ENCODE measurements around the gene FMN1. TPM values are rescaled to one million over a fixed set of nuclear protein-coding genes. Genes with fewer than 3 reads are reported as not detected.
A peak's percentile ranks its signal among the peaks of the same experiment; 100 is the strongest.

FMN1 gene
- total RNA-seq, 4 donors from 2014 or later: 32.6 to 102 (median 63.0) TPM

DNA sequence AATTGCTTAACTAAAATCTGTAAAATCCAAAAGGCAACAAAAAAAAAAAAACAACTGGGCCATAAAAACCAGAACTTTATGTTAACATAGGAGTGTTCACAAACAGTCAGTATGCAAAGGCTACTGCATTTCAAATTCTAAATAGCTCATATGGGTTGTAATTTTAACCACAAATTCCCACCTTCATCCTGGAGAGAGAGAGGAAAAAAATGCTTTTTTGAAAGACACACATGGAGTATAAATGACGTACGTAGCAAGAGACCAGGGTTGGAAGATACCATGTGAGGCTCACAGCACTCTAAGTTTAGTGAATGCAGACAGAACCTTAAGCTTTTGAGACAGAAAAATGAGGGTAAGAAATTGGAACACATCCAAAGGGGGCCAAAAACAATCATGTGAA lies 115.9 kb downstream of the FMN1 start:
- Histone ChIP-seq H3K27ac (no peak overlapping the region), H3K9me3 (no peaks in the 10 kb centered on the region), H3K4me1 (no peaks in the 10 kb centered on the region), H3K27me3 (no peaks in the 10 kb centered on the region), H3K36me3 (no peaks in the 10 kb centered on the region), H3K4me3 (no peak overlapping the region)
- in situ Hi-C loops (cut with MboI; ENCODE audit: low pct_ligation_motif_present in 1 of 4, low pct_unique_long_range_greater_than_20kb in 1 of 4, low sequenced_read_pairs in 3 of 4): loop anchor here in 1 of 4 donors (10.0 kb wide), 1 partner anchor 54 kb away; no protein-coding TSS in a partner anchor
- no peak for DNase-seq
- 86 to 92% methylated on average over 2 of the region's 2 CpGs for WGBS, 2 donors (ENCODE audit: low coverage in 1 of 2)
- intact Hi-C loops (cut with DNase I; ENCODE audit: low total_unique reads): no loop called here
- TF ChIP-seq, protein P1, sequence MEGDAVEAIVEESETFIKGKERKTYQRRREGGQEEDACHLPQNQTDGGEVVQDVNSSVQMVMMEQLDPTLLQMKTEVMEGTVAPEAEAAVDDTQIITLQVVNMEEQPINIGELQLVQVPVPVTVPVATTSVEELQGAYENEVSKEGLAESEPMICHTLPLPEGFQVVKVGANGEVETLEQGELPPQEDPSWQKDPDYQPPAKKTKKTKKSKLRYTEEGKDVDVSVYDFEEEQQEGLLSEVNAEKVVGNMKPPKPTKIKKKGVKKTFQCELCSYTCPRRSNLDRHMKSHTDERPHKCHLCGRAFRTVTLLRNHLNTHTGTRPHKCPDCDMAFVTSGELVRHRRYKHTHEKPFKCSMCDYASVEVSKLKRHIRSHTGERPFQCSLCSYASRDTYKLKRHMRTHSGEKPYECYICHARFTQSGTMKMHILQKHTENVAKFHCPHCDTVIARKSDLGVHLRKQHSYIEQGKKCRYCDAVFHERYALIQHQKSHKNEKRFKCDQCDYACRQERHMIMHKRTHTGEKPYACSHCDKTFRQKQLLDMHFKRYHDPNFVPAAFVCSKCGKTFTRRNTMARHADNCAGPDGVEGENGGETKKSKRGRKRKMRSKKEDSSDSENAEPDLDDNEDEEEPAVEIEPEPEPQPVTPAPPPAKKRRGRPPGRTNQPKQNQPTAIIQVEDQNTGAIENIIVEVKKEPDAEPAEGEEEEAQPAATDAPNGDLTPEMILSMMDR (IDR thresholded peaks at IDR 0.05): no peak

DNA sequence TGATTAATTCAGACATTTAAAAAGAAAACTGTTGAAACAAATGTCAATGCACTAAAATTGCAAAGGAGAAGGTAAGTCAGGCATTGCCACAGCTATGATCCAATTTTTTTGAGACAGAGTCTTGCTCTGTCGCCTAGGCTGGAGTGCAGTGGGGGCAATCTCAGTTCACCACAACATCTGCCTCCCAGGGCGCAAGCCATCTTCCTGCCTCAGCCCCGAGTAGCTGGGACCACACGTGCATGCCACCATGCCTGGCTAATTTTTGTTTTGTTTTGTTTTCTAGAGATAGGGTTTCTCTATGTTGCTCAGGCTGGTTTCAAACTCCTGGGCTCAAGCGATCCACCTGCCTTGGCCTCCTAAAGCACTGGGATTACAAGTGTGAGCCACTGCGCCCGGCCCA lies 117.6 kb downstream of the FMN1 start:
- in situ Hi-C loops (cut with MboI; ENCODE audit: low pct_ligation_motif_present in 1 of 4, low pct_unique_long_range_greater_than_20kb in 1 of 4, low sequenced_read_pairs in 3 of 4): loop anchor here in 1 of 4 donors (10.0 kb wide), 1 partner anchor 52 kb away; no protein-coding TSS in a partner anchor
- no peaks in the 10 kb centered on the region for H3K27me3 ChIP-seq
- no peak overlapping the region for H3K4me3 ChIP-seq
- WGBS, 2 donors (ENCODE audit: low coverage in 1 of 2): 80 to 94% methylated on average over 3 to 7 of the region's 7 CpGs
- TF ChIP-seq EP300 (IDR thresholded peaks at IDR 0.05; ENCODE audit: low read depth) (no peak), POLR2A (IDR thresholded peaks at IDR 0.05) (no peak), POLR2AphosphoS5 (IDR thresholded peaks at IDR 0.05) (no peak)
- TF ChIP-seq, protein P1 (IDR thresholded peaks at IDR 0.05): no peak
- DNase-seq: no peak
- intact Hi-C loops (cut with DNase I; ENCODE audit: low total_unique reads): no loop called here
- no peak overlapping the region for H3K27ac ChIP-seq
- no peaks in the 10 kb centered on the region for H3K4me1 ChIP-seq
- no peaks in the 10 kb centered on the region for H3K36me3 ChIP-seq
- no peaks in the 10 kb centered on the region for H3K9me3 ChIP-seq

DNA sequence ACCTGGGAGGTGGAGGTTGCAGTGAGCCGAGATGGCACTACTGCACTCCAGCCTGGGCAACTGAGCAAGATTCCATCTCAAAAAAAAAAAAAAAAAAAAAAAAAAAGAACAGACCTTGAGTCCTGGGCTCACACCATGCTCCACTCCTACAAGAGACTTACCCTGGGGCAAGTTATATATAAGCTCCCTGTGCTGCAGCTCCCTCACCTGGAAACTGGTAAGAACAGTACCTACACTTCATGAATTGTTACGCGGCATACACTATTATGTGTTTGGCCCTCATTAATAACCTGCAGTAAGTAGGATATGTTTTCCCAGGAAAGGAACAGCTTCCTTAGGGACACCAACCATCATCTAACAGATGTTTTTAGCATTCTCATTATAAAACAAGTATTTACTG lies 119.6 kb downstream of the FMN1 start:
- no peaks in the 10 kb centered on the region for H3K4me1 ChIP-seq
- no peaks in the 10 kb centered on the region for H3K27me3 ChIP-seq
- H3K4me3 ChIP-seq: no peak overlapping the region
- intact Hi-C loops (cut with DNase I; ENCODE audit: low total_unique reads) (no loop called here), in situ Hi-C loops (cut with MboI; ENCODE audit: low pct_ligation_motif_present in 1 of 4, low pct_unique_long_range_greater_than_20kb in 1 of 4, low sequenced_read_pairs in 3 of 4) (loop anchor here in 1 of 4 donors (10.0 kb wide), 1 partner anchor 50 kb away; no protein-coding TSS in a partner anchor)
- no peak for TF ChIP-seq EP300 (IDR thresholded peaks at IDR 0.05; ENCODE audit: low read depth)
- TF ChIP-seq, protein P1 (IDR thresholded peaks at IDR 0.05): peak in 3 of 5 experiments; percentile 42 to 61 (median 48)
- H3K36me3 ChIP-seq: no peaks in the 10 kb centered on the region
- DNase-seq: peak; percentile 39
- H3K9me3 ChIP-seq: no peaks in the 10 kb centered on the region
- WGBS, 2 donors (ENCODE audit: low coverage in 1 of 2): 64 to 76% methylated on average over 3 of the region's 3 CpGs
- no peak overlapping the region for H3K27ac ChIP-seq

DNA sequence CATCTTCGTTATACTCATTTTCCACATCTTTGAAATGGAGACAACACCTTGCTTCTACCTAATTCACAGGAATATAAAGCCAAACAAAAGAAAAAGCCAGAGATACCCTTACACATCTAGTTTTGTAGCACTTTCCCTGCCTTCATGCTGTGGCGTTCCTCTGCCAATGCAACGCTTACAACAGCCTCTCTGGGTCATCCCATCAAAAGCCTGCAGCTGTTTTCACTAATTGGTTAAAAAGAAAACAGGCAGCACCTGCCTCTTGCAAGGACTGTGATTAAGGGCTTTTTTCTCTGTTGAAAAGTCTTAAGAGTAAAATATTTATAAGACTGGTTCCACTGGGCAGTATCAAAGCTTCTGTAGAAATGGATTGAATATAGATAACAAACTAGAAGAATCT lies 120.3 kb downstream of the FMN1 start:
- TF ChIP-seq, protein P1 (IDR thresholded peaks at IDR 0.05): no peak
- no peak for TF ChIP-seq POLR2A (IDR thresholded peaks at IDR 0.05)
- TF ChIP-seq POLR2AphosphoS5 (IDR thresholded peaks at IDR 0.05): no peak
- TF ChIP-seq EP300 (IDR thresholded peaks at IDR 0.05; ENCODE audit: low read depth): no peak
- H3K4me3 ChIP-seq: no peak overlapping the region
- H3K27me3 ChIP-seq: no peaks in the 10 kb centered on the region
- DNase-seq: no peak
- 78 to 80% methylated on average over 3 of the region's 3 CpGs for WGBS, 2 donors (ENCODE audit: low coverage in 1 of 2)
- no peaks in the 10 kb centered on the region for H3K36me3 ChIP-seq
- H3K27ac ChIP-seq: no peak overlapping the region
- no peaks in the 10 kb centered on the region for H3K9me3 ChIP-seq
- intact Hi-C loops (cut with DNase I; ENCODE audit: low total_unique reads) (no loop called here), in situ Hi-C loops (cut with MboI; ENCODE audit: low pct_ligation_motif_present in 1 of 4, low pct_unique_long_range_greater_than_20kb in 1 of 4, low sequenced_read_pairs in 3 of 4) (loop anchor here in 1 of 4 donors (10.0 kb wide), 1 partner anchor 49 kb away; no protein-coding TSS in a partner anchor)
- peaks cover 1 to 5% (median 2%) of the 10 kb centered on the region in 4 donors for H3K4me1 ChIP-seq

Data from transverse colon (tissue), 4 donors.